ENCODE measurements around the gene GPC5.

DNA sequence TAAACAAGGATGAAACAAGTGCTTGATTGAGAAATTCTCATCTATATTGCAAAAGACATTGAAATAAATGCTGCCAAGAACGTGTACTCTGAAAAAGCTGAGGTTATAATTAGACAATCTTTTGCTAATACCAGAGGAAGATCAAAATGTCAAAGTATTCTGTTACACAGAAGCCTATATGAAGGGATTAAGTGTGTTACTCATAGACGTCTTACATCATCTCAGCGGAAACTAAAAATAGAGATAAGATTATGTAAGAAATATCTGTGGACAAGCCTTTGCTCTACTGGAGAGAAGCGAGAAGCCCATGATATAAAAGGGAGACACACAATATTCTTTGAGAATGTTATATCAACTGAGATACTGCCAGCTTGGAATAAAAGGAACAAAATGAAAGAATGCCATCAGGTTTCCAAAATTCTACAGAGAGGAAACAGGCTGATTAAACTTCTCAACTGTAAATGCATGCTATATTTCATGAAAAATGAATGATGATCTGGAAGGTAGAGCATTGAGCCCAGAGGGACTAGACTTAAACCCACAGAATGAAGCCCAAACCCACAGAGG lies 699.0 kb downstream of the GPC5 start:
- TF ChIP-seq JUN (IDR thresholded peaks at IDR 0.05; ENCODE audit: low read depth, low read length): no peak
- no peak for TF ChIP-seq EGR1 (IDR thresholded peaks at IDR 0.05; ENCODE audit: borderline replicate concordance, low read depth, low read length)
- no peak for TF ChIP-seq POLR2AphosphoS5 (IDR thresholded peaks at IDR 0.05; ENCODE audit: low read depth, low read length)
- TF ChIP-seq CHD1 (IDR thresholded peaks at IDR 0.05; ENCODE audit: low read depth, low read length): no peak

Measured in H1 (cell line).